ENCODE data around the gene SH3BP2.
A peak's percentile ranks its signal among the peaks of the same experiment; 100 is the strongest.

Gene SH3BP2, protein sequence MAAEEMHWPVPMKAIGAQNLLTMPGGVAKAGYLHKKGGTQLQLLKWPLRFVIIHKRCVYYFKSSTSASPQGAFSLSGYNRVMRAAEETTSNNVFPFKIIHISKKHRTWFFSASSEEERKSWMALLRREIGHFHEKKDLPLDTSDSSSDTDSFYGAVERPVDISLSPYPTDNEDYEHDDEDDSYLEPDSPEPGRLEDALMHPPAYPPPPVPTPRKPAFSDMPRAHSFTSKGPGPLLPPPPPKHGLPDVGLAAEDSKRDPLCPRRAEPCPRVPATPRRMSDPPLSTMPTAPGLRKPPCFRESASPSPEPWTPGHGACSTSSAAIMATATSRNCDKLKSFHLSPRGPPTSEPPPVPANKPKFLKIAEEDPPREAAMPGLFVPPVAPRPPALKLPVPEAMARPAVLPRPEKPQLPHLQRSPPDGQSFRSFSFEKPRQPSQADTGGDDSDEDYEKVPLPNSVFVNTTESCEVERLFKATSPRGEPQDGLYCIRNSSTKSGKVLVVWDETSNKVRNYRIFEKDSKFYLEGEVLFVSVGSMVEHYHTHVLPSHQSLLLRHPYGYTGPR

DNA sequence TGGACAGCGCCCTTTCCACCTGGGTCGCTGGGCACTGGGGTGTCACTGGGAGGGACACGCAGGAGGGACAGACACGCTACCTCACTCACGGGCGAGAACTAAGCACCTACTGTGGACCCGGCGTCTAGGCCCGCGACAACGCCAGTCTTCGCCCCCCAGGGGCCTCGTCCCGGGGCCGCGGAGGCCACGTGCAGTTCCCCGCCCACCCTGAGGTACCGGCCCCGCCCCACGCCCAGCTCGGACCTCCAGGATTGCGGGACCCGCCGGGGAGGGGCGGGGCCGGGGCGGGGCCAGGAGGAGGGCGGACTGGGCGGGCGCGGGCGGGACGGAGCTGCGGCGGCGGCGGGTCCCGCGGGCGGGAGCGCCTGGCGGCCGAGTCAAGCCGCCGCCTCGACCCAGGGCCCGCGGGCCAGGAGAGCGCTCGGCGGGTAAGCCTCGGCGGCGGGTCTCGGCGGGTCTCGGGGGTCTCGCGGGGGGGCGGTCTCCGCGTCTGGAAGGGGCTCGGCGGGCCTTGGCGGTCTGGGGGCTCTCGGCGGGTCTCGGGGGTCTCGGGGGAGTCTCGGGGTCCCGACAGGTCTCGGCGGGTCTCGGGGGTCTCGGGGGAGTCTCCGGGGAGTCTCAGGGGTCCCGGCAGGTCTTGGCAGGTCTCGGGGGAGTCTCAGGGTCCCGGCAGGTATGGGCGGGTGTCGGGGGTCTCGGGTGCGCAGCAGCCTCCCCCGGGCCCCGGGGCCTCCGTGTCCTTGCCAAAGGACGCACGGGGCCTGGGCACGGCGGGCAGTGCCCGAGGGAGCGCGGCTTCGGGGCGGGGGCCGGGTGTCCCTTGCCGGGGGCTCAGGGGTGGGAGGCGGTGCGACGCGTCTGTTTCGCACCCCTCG, at the start of gene SH3BP2:
Gene SH3BP2, plus strand, starts transcription at position 375 of the 875 bp plus-strand sequence. CDS start 27,533 bp downstream, outside the sequence.
- DNase-seq = peak; percentile 63 to 75

DNA sequence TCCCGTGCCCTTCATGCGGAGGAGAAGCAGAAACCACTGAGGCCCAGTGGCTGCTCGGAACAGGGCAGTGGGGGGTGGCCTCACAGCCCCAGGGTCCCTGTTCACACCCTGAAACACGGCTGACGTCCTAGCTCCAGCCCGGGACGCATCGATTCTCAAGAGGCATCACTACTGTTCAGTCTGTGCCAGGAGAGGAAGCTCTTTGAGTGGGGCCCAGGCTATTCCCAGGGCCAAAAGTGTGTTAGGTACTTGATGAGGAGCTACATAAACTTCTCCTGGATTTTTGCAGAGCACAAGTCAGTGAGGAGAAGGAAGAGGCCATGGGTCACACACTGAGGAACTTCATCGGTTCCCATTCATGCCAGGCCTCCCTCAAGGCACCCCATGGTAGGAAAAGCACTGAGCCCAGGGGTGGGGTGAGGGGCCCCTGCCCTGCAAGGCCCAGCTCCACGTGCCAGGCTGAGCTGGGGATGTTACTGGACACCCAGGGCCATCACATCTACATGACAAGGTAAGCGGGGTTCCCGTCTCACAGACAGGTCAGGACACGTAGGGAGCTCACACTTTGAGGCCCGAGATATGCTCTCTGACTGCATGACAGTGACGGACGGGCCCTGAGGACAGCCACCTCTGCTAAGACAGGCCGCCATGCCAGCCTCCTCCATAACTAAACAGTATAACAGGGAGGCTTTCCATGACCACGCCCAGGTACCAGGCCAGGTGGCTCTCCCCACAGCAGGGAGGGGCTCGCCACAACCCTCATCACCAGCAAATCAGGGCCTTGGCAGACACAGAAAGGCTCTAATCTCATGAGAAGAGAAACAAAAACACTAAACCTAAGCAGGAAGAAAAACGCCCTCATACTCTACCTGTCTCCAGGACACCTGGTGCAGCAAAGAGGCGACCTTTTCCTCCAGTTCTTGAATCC, 49.1 kb upstream of the SH3BP2 start:
- DNase-seq = no peak

GRCh38 chr4:2744576-2745270, 48.2 kb upstream of the SH3BP2 start:
- no peak for DNase-seq

- DNase-seq = no peak
These were observed 47.4 kb upstream of the SH3BP2 start for GRCh38 chr4:2745516-2745915.

DNA sequence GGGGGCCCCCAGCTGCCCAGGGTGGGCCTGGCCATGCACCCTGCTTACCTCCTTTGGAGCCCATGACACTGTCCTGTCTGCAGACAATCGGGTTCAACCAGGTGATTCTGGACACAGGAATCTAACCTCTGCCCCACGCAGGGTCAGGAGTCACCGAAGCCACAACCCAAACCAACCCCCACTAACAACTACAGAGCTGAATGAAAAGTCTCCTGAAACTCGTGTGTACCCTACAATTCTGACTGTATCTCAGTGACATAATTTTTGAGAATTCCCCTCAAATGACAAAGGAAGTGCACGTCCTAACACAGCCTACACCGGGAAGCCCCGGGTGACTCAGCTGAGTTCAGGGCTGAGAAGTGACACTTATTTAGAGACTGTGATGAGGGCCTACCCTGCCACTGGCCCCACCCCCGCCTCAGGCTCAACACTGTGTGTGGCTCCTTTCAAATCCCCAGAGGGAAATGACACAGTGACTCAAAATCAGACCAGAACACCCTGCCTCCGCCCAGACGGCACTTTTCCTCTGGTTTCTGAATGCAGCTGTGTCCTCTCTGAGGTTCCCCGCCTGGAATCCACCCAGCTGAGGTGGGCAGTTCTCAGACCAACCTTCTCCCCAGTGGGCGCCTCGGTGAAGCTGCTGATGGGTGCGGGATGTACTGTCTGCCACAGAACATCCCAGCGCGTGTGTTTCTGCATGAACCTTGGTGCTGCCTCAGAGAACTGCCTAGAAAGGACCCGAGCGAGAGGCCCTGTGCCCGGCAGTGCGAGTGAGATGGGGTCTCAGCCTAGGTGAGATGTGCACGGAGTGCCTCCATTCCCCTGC, 46.7 kb upstream of the SH3BP2 start:
- peak; percentile 86 to 94 for DNase-seq

DNA sequence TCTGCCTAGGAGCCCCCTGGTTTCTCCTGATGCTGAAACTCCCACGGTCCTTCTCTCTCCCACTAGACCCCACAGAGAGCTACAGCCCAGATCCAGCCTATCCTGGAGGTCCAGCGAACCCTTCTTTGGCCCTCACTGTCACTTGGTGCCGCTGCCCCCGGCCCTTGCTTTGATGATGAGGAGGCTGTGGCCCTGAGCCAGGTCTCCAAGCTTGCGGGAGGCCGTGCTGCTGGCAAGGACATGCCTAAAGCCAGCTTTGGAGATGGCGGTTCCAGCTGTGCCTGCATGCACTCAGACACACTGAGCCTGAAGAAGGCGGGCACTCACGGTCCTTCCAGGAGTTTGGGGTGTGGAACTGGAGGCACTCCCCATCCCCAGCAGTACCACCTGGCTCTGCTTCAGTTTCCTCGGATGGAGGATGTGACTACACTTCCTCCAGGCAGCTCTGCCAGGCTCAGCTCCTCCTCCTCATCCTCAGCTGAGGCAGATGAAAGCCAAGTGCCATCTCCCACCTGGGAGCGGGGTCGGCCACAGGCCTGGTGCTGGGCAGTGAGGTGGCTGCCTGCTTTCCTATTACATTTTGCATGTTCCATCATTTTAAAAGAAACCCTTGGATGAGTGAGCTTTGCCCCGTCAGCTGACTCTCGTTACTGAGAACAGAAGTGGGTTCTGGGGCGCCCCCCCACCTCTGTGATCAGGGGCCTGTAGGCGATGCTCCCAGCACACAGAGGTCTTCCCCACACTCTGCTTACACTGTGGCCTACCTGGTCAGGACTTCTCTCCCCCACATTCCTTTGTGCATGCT, 45.8 kb upstream of the SH3BP2 start:
- no peak for DNase-seq

- no peak for DNase-seq
These were observed 41.9 kb upstream of the SH3BP2 start for GRCh38 chr4:2750719-2751605.

- no peak for DNase-seq
These were observed 39.4 kb upstream of the SH3BP2 start for GRCh38 chr4:2753436-2753835.

- no peak for DNase-seq
These were observed 37.8 kb upstream of the SH3BP2 start for GRCh38 chr4:2754848-2755819.

DNA sequence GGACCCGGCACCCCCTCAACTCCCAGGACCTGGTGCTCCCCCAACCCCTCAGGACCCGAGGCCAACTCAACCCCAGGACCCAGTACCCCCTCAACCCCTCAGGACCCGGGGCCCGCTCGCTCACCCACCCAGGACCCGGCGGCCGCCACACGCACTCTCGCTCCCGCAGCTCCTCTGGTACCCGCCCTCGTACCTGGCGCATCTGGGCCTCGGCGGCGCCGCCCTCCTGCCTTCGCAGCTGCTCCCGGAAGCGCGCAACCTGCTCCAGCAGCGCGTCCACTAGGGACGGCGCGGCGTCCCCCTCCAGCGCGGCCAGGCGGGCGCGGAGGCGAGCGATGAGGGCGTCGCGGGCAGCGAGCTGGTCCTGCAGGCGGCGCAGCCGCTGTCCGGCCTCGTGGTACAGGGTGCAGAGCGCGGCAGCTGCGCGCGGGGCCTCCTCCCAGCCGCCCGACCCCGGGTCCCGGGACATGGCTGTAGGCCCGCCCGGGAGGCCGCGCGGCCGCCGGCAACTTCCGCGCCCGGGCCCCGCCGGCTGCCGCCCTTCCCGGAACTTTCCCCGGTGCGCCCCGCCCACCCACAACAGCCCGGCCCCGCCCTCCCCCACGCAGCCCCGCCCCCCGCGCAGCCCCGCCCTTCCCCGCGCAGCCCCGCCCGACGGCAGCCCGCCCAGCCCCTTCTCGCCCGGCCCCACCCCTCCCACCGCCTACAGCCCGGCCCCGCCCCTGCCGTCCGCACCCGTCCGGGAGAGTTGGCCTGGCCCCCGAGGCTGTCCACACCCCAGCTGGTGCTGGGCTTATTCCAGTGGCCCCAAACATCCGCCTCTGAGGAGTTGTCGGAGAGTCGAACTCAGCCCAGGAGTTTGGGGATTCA, 36.8 kb upstream of the SH3BP2 start, which contains the start of gene TNIP2:
Gene TNIP2, minus strand, starts transcription at position 516 of the 870 bp plus-strand sequence. Its CDS starts 47 bp downstream, at position 469.
- peak; percentile 69 to 81 for DNase-seq

DNA sequence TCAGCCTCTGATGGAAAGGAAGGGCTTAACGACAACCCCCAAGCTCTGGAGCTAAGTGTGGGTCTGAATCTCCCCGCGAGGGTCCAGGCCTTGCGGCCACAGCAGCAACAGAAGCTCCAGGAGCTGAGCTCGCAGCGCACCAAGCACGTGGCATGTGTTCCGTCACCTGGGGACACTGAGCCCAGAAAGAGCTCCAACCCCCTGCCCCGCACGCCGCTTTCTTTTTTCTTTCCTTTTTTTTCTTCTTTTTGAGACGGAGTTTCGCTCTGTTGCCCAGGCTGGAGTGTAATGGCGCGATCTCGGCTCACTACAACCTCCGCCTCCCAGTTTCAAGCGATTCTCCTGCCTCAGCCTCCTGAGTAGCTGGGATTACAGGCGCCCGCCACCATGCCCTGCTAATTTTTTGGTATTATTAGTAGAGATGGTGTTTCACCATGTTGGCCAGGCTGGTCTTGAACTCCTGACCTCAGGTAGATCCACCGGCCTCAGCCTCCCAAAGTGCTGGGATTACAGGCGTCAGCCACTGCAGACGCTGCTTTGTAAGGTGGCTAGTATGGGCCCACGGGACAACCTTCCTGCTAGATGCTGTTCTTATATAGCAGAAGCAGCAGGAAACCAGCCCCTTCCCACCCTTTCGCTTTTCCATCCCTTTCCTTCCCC, 36.1 kb upstream of the SH3BP2 start:
- no peak for DNase-seq

DNA sequence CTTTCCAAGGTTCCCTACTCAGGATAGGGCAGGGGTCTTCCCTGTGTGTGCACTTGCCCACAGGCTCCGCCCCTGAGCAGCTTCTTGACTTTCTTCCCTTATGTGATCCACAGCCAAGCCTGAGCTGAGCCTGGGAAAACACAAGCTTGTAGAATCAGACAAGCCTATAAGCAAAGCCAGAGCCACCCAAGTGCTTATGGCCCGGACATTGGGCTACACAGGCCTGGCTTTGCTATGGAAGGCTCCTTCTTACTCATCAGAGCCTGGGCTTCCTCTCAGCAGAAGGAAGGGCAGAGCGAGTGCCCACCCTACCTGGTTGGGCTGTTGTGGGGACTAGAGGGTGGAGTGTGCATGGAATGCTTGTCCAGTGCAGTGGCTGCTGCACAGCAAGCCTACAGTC, 35.5 kb upstream of the SH3BP2 start:
- no peak for DNase-seq

DNA sequence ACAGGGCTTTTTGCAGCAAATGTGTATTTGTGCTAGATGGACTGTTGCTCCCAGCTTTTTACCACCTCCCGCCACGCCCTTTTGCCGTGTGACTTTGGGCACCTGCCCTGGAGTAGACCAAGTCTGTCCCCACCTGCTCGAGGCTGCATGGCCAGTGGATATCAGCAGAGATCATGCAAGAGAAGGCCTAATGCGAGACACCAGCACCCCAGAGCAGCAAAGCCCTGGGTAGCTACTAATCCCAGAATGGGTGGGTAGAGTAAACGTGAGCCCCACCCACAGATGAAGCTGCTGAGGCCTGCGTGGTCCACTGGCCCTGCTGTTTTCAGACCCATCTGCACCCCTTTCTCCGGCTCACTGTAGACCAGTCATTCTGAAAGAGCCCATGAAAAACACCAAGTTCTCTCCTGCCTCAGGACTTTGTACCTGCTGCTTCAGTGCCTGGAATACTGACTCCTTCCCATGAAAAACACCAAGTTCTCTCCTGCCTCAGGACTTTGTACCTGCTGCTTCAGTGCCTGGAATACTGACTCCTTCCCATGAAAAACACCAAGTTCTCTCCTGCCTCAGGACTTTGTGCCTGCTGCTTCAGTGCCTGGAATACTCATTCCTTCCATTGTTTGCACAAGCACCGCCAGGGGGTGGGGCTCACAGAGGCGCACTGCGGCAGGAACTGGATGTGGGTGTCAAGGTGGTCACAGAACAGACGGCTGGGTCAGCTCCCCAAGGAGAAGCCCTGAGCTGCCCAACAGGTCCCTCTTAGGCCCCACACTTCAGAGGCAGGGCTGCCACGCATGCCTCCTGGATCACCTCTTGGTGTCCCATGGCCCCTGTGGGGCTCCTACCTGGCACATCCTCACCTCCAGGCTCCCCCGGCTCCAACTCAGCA, 31.6 kb upstream of the SH3BP2 start:
- DNase-seq = no peak

GRCh38 chr4:2762048-2762447, 30.8 kb upstream of the SH3BP2 start:
- DNase-seq = no peak

Data from stimulated activated CD4-positive, alpha-beta T cell treated with anti-CD3 and anti-CD28 coated beads, Interleukin-4, amount 100 ng/mL, for 4 hours (primary cell).